Endothelial cell of umbilical vein (primary cell): ENCODE measurements around the gene PHLPP1. TPM values are rescaled to one million over a fixed set of nuclear protein-coding genes. Genes with fewer than 3 reads are reported as not detected.

ENCODE experiments used
- BruUV-seq: library from RNA; stranded (reverse); fragments of 400-500 nt; replicated peaks from 2 replicates; lab custom pipeline; 2021; lab: Mats Ljungman, UMichigan
- CTCF ChIA-PET: fragments of 300-600, 350-600 bp; sonication (Branson Sonifier 250); formaldehyde crosslinking; loops from one replicate; lab custom pipeline; 2021; ENCODE audit warnings: antibody characterized with exemption, inconsistent platforms; lab: Charles Lee
- POLR2A ChIA-PET: fragments of 300-600, 350-600 bp; sonication (Branson Sonifier 250); formaldehyde crosslinking; loops from one replicate; lab custom pipeline; 2021; ENCODE audit warnings: antibody characterized with exemption, inconsistent platforms; lab: Charles Lee
- DNase-seq: peaks from one replicate; pipeline ENCODE4 v3.0.0-alpha.2; 2011; ENCODE audit warnings: low read depth, low spot score
- FAIRE-seq: peaks from 2 replicates; lab custom pipeline; 2011; peaks lifted over from hg19 to GRCh38; lab: Jason Lieb, UNC
- H2AFZ ChIP-seq: 2 replicates; pipeline ENCODE4 v1.6.0; 2012; ENCODE audit warnings: low read depth, low read length, control low read depth, inconsistent platforms
- H3K27ac ChIP-seq: 2 replicates; pipeline ENCODE4 v1.5.1; 2011; ENCODE audit warnings: low read depth, mild to moderate bottlenecking, control low read depth, low read length, moderate library complexity; ENCODE audit not compliant: insufficient read depth
- H3K27me3 ChIP-seq, 2 experiments: 2 replicates each; pipeline versions ENCODE4 v1.6.0 to v1.6.1; 2011; ENCODE audit warnings: low read length in 2 of 2, mixed read lengths in 1 of 2; ENCODE audit not compliant: control insufficient read depth in 2 of 2, insufficient read depth in 2 of 2
- H3K36me3 ChIP-seq, 2 experiments: 2 replicates in 1 of 2; 3 replicates in 1 of 2; pipeline ENCODE4 v1.5.1; 2011; ENCODE audit warnings: low read length in 2 of 2, mild to moderate bottlenecking in 1 of 2, moderate library complexity in 1 of 2; ENCODE audit not compliant: control insufficient read depth in 2 of 2, insufficient read depth in 2 of 2; ENCODE audit errors: extremely low read depth in 1 of 2
- H3K4me1 ChIP-seq: 3 replicates; pipeline ENCODE4 v1.5.1; 2011; ENCODE audit warnings: mild to moderate bottlenecking, low read length; ENCODE audit not compliant: control insufficient read depth, insufficient read depth; ENCODE audit errors: extremely low read depth
- H3K4me2 ChIP-seq: 2 replicates; pipeline ENCODE4 v1.6.1; 2011; ENCODE audit warnings: low read length, control low read depth, mixed read lengths; ENCODE audit not compliant: insufficient read depth
- H3K4me3 ChIP-seq, 3 experiments: fragments of 200-600 bp in 1 of 3; sonication (generic), shearing (Covaris generic) in 1 of 3; replicated peaks in 1 of 3; 2 replicates each; pipeline ENCODE4 v1.5.1; 2011 to 2016; ENCODE audit warnings: control low read depth in 3 of 3, low read length in 3 of 3, mild to moderate bottlenecking in 2 of 3, inconsistent platforms in 1 of 3, low read depth in 1 of 3, moderate library complexity in 1 of 3; ENCODE audit not compliant: insufficient read depth in 1 of 3
- H3K79me2 ChIP-seq: 2 replicates; pipeline ENCODE4 v1.6.0; 2012; ENCODE audit warnings: low read length, inconsistent platforms; ENCODE audit not compliant: control insufficient read depth, insufficient read depth
- H3K9ac ChIP-seq: replicated peaks from 2 replicates; pipeline ENCODE3; 2011; ENCODE audit warnings: low read length, control low read depth; ENCODE audit not compliant: insufficient read depth; ENCODE audit errors: extremely low read depth
- H3K9me1 ChIP-seq: replicated peaks from 3 replicates; pipeline ENCODE4 v1.6.0; 2011; ENCODE audit warnings: mild to moderate bottlenecking, low read length; ENCODE audit not compliant: control insufficient read depth, insufficient read depth; ENCODE audit errors: extremely low read depth
- H3K9me3 ChIP-seq: replicated peaks from 2 replicates; pipeline ENCODE4 v1.5.1; 2012; ENCODE audit warnings: low read length, inconsistent platforms; ENCODE audit not compliant: control insufficient read depth, insufficient read depth
- H4K20me1 ChIP-seq: replicated peaks from 2 replicates; pipeline ENCODE3; 2011; ENCODE audit warnings: mild to moderate bottlenecking, low read length; ENCODE audit not compliant: control insufficient read depth, insufficient read depth; ENCODE audit errors: extremely low read depth
- EZH2 ChIP-seq: IDR thresholded peaks from 2 replicates; pipeline ENCODE4 v1.6.1; 2012; ENCODE audit warnings: borderline replicate concordance, low read depth, mild to moderate bottlenecking, moderate library complexity, low read length, inconsistent platforms; ENCODE audit not compliant: severe bottlenecking
- GATA2 ChIP-seq: IDR thresholded peaks from 2 replicates; pipeline ENCODE4 v1.7.0; 2011; ENCODE audit warnings: low read depth, mild to moderate bottlenecking, moderate library complexity, mixed read lengths, low read length; ENCODE audit not compliant: insufficient read length, insufficient read depth
- JUN ChIP-seq: IDR thresholded peaks from 2 replicates; pipeline ENCODE4 v1.6.1; 2011; ENCODE audit warnings: borderline replicate concordance, low read depth; ENCODE audit not compliant: insufficient read length, insufficient read depth
- MYC ChIP-seq: IDR thresholded peaks from one replicate; pipeline ENCODE4 v1.6.1; 2011; ENCODE audit warnings: mild to moderate bottlenecking, low read depth, low read length
- POLR2A ChIP-seq: IDR thresholded peaks from 2 replicates; pipeline ENCODE4 v1.6.1; 2012; ENCODE audit warnings: low read depth, mild to moderate bottlenecking, control low read depth, low read length
- dilution Hi-C: fragments of 300-500 bp; cut with MboI; formaldehyde crosslinking; loops from one replicate; pipeline ENCODE4 v1.15.0; 2019; ENCODE audit warnings: low sequenced_read_pairs; ENCODE audit not compliant: extremely low pct_ligation_motif_present
- intact Hi-C: fragments of 100-400 bp; cut with micrococcal nuclease; formaldehyde crosslinking; loops from one replicate; pipeline ENCODE4 v1.10.0; 2022
- polyA plus RNA-seq, 4 experiments: library from polyadenylated mRNA; depleted of rRNA in 3 of 4; stranded (reverse) in 3 of 4; unstranded in 1 of 4; fragments of >200 nt; gene quantifications; 2 replicates each; pipeline versions ENCODE4 v1.2.1 to v1.2.3, GENCODE V29; 2011 to 2012; ENCODE audit warnings: missing spikeins in 1 of 4
- total RNA-seq: library from RNA; stranded (reverse); gene quantifications from 2 replicates; pipeline ENCODE4 v1.2.3, GENCODE V29; 2021
- TF ChIP-seq, protein P1 (sequence below): IDR thresholded peaks from 2 replicates; pipeline ENCODE4 v1.6.1; 2011; ENCODE audit not compliant: insufficient read depth, insufficient read length

PHLPP1 gene
- total and polyA plus RNA-seq, 2 donors (not counting 3 experiments of a cell fraction or from before 2014, with no cell fraction given), result 4.0 to 10.8 TPM

DNA sequence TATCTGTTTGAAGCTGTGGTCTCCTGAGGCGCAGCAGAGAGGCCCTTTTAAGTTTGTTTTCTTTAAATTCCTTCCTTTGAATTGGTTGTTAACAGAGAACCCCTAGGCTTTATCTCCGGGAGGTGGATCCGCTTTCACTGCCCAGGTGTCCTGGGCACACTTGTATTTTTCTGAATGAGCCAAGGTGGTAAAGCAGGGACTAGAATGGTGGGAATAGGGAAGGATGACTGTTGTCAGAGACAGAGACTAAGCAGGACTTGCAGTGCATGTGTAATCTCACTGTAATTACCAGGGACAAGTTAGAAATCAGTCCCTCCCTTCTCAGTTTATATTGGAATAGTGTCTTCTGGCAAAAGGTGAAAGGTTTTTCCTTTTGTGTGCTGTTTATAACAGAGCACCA is 72.8 kb downstream of the PHLPP1 start:
- DNase-seq (no peak), FAIRE-seq (no peak)
- no peak overlapping the region for H3K27ac ChIP-seq
- H2AFZ ChIP-seq, result no peak overlapping the region
- no peaks in the 10 kb centered on the region for H3K36me3 ChIP-seq
- H3K4me3 ChIP-seq, result no peak overlapping the region
- H3K9ac ChIP-seq, result no peak overlapping the region
- TF ChIP-seq MYC, result no peak
- TF ChIP-seq, protein P1, sequence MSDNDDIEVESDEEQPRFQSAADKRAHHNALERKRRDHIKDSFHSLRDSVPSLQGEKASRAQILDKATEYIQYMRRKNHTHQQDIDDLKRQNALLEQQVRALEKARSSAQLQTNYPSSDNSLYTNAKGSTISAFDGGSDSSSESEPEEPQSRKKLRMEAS, result no peak
- no peak for TF ChIP-seq GATA2
- no peaks in the 10 kb centered on the region for H3K9me3 ChIP-seq
- no peaks in the 10 kb centered on the region for H3K4me1 ChIP-seq
- no peak overlapping the region for H3K4me2 ChIP-seq
- ChIA-PET POLR2A (no interaction called here), CTCF (no interaction called here)
- BruUV-seq, result no TSS peak
- dilution Hi-C loops (no loop called here), intact Hi-C loops (no loop called here)
- H4K20me1 ChIP-seq, result no peaks in the 10 kb centered on the region
- no peaks in the 10 kb centered on the region for H3K79me2 ChIP-seq
- H3K9me1 ChIP-seq, result no peaks in the 10 kb centered on the region
- no peaks in the 10 kb centered on the region for H3K27me3 ChIP-seq

DNA sequence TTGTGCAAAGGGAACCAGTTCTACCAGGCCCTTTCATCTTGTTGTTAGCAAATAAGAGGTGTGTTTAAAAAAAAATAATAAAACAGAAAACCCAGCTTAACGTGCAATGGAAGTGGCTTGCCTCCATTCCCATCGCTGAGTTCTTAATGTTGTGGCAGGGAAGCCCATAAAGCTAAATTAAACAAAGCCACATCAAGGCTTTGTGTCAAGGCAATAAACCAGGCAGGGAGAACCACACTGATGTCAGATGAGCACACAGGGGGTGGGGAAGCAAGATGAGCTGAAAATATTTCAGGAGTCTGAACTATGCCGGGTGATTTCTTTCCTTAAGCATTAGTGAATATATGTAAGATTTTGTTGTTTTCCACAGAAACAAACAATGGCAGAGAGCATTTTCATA is 73.5 kb downstream of the PHLPP1 start:
- TF ChIP-seq, protein P1, result no peak
- TF ChIP-seq POLR2A, result no peak
- TF ChIP-seq EZH2, result no peak
- TF ChIP-seq JUN, result no peak
- Histone ChIP-seq H3K27ac (no peak overlapping the region), H4K20me1 (no peaks in the 10 kb centered on the region), H3K4me3 (no peak overlapping the region), H3K4me2 (no peak overlapping the region), H3K27me3 (no peaks in the 10 kb centered on the region), H3K36me3 (no peaks in the 10 kb centered on the region), H3K4me1 (no peaks in the 10 kb centered on the region), H3K9ac (no peak overlapping the region), H3K79me2 (no peaks in the 10 kb centered on the region), H2AFZ (no peak overlapping the region), H3K9me1 (no peaks in the 10 kb centered on the region), H3K9me3 (no peaks in the 10 kb centered on the region)
- no TSS peak for BruUV-seq
- POLR2A ChIA-PET, result no interaction called here
- CTCF ChIA-PET, result no interaction called here
- DNase-seq (no peak), FAIRE-seq (no peak)
- dilution Hi-C loops (no loop called here), intact Hi-C loops (no loop called here)
